ENCODE results near the gene ASB11.

The ASB11 gene

DNA sequence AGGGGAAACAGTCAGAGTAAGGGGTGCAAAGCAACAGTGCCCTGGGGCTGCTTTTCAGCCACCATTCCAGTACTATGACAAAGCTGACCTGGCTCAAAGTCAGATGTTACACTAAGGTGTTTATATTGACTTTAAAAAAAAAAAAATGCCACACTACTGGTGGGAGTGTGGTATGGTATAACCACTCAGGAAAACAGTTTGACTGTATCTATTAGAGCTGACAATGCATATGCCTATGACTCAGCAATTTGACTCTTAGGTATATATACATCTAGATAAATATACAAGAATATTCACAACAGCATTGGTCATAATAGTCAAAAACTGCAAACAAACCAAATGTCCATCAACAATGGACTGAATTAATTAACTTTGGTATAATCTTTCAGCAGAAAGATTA lies 60.6 kb downstream of the ASB11 start:
- H4K91ac ChIP-seq (ENCODE audit: low read depth, low read length, poor library complexity) = no peak overlapping the region
- no peak overlapping the region for H3K4me2 ChIP-seq (ENCODE audit: insufficient read depth, low read length, poor library complexity, severe bottlenecking)
- H2AFZ ChIP-seq (ENCODE audit: low read length) = no peak overlapping the region
- H2BK120ac ChIP-seq (ENCODE audit: low read depth, low read length) = no peak overlapping the region
- H2BK15ac ChIP-seq (ENCODE audit: low read length) = no peak overlapping the region
- H3K27ac ChIP-seq (replicated peaks; ENCODE audit: low read length) = no peak overlapping the region
- H2BK12ac ChIP-seq (ENCODE audit: low read length) = no peak overlapping the region
- no peak overlapping the region for H3K23ac ChIP-seq (ENCODE audit: low read depth, low read length, poor library complexity)
- DNase-seq (ENCODE audit: low spot score) = no peak
- no peak overlapping the region for H2BK5ac ChIP-seq (ENCODE audit: low read length)
- no peak overlapping the region for H3K14ac ChIP-seq (ENCODE audit: low read length)
- no peak overlapping the region for H3K18ac ChIP-seq (ENCODE audit: low read length)
- H3K9me3 ChIP-seq (replicated peaks in 1 of 2; ENCODE audit: control insufficient read depth in 2 of 2, insufficient read depth in 1 of 2, low read depth in 1 of 2, low read length in 2 of 2) = no peaks in the 10 kb centered on the region
- no peak overlapping the region for H3K4me3 ChIP-seq (ENCODE audit: low read length in 2 of 2)
- no peaks in the 10 kb centered on the region for H3K79me1 ChIP-seq (ENCODE audit: low read depth, low read length)
- no peak overlapping the region for H2AK5ac ChIP-seq (ENCODE audit: low read depth, low read length)
- no peak overlapping the region for H3K4ac ChIP-seq (ENCODE audit: low read length)
- H4K8ac ChIP-seq (ENCODE audit: low read depth, low read length) = no peak overlapping the region
- no peak overlapping the region for H3K9ac ChIP-seq (ENCODE audit: low read depth, low read length, poor library complexity)
- no peaks in the 10 kb centered on the region for H3K36me3 ChIP-seq (replicated peaks in 1 of 2; ENCODE audit: control insufficient read depth in 2 of 2, insufficient read depth in 2 of 2, low read length in 2 of 2)
- no peaks in the 10 kb centered on the region for H3K4me1 ChIP-seq (ENCODE audit: control insufficient read depth in 2 of 2, insufficient read depth in 1 of 2, low read depth in 1 of 2, low read length in 2 of 2)
- peaks cover 0 to 7% (median 0%) of the 10 kb centered on the region in 3 experiments for H3K27me3 ChIP-seq (ENCODE audit: control insufficient read depth in 3 of 3, insufficient read depth in 3 of 3, low read depth in 1 of 3, low read length in 3 of 3)

DNA sequence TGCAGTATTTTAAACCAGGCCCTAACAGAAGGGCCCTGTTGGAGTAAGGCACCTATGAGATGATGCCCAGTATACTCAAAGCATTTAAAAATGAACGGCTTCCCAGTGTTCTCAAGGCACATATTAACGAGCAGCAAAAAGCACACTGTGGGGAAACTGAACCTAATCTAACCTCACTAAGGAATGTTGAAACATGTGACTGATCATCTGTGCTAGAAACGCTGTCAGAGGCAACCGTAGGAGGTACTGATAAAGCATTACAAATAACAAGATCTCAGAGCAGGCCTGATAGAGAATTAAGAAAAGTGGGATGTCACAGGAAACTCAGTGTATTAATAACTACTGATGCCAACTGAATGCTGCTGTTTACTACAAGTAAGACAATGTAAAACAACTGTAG lies 69.5 kb downstream of the ASB11 start:
- peaks cover 0 to 16% (median 0%) of the 10 kb centered on the region in 3 experiments for H3K27me3 ChIP-seq (ENCODE audit: control insufficient read depth in 3 of 3, insufficient read depth in 3 of 3, low read depth in 1 of 3, low read length in 3 of 3)
- no peak overlapping the region for H2AK5ac ChIP-seq (ENCODE audit: low read depth, low read length)
- no peak overlapping the region for H3K4ac ChIP-seq (ENCODE audit: low read length)
- no peak overlapping the region for H2BK5ac ChIP-seq (ENCODE audit: low read length)
- DNase-seq (ENCODE audit: low spot score) = no peak
- H2AFZ ChIP-seq (ENCODE audit: low read length) = no peak overlapping the region
- no peak overlapping the region for H4K8ac ChIP-seq (ENCODE audit: low read depth, low read length)
- H3K18ac ChIP-seq (ENCODE audit: low read length) = no peak overlapping the region
- H3K36me3 ChIP-seq (replicated peaks in 1 of 2; ENCODE audit: control insufficient read depth in 2 of 2, insufficient read depth in 2 of 2, low read length in 2 of 2) = no peaks in the 10 kb centered on the region
- no peak overlapping the region for H3K27ac ChIP-seq (replicated peaks; ENCODE audit: low read length)
- no peak overlapping the region for H4K91ac ChIP-seq (ENCODE audit: low read depth, low read length, poor library complexity)
- H2BK120ac ChIP-seq (ENCODE audit: low read depth, low read length) = no peak overlapping the region
- no peak overlapping the region for H3K4me2 ChIP-seq (ENCODE audit: insufficient read depth, low read length, poor library complexity, severe bottlenecking)
- H2BK15ac ChIP-seq (ENCODE audit: low read length) = no peak overlapping the region
- no CpG with 5 or more reads among the region's 4 CpGs for WGBS, 2 donors (ENCODE audit: extremely low coverage in 2 of 2, insufficient read length in 2 of 2, insufficient replicate concordance in 1 of 2)
- H3K23ac ChIP-seq (ENCODE audit: low read depth, low read length, poor library complexity) = no peak overlapping the region
- H3K9ac ChIP-seq (ENCODE audit: low read depth, low read length, poor library complexity) = no peak overlapping the region
- no peaks in the 10 kb centered on the region for H3K9me3 ChIP-seq (replicated peaks in 1 of 2; ENCODE audit: control insufficient read depth in 2 of 2, insufficient read depth in 1 of 2, low read depth in 1 of 2, low read length in 2 of 2)
- H3K4me1 ChIP-seq (ENCODE audit: control insufficient read depth in 2 of 2, insufficient read depth in 1 of 2, low read depth in 1 of 2, low read length in 2 of 2) = no peaks in the 10 kb centered on the region
- H3K14ac ChIP-seq (ENCODE audit: low read length) = no peak overlapping the region
- no peak overlapping the region for H2BK12ac ChIP-seq (ENCODE audit: low read length)
- no peak overlapping the region for H3K4me3 ChIP-seq (ENCODE audit: low read length in 2 of 2)
- no peaks in the 10 kb centered on the region for H3K79me1 ChIP-seq (ENCODE audit: low read depth, low read length)

DNA sequence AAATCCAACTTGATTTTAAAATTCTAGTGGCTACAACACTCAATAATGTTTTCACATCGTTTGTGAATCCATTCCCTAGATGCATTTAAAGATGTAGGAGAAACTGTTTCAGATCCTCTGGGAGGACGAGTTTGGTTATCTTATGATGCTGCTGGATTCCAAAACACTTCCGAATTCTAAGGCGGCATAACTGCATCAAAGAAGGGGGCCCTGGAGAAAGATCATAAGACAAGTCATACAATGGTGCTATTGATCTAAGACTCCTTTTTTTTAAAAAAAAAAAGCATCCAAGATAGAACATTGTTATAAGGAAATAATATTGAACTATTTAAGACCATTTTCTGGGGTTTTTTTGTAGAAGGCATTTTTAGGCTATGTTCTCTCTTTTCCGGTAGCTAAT lies 71.0 kb downstream of the ASB11 start:
- Histone ChIP-seq H3K4ac (ENCODE audit: low read length) (no peak overlapping the region), H3K36me3 (replicated peaks in 1 of 2; ENCODE audit: control insufficient read depth in 2 of 2, insufficient read depth in 2 of 2, low read length in 2 of 2) (no peaks in the 10 kb centered on the region), H3K18ac (ENCODE audit: low read length) (no peak overlapping the region), H4K91ac (ENCODE audit: low read depth, low read length, poor library complexity) (no peak overlapping the region), H4K8ac (ENCODE audit: low read depth, low read length) (no peak overlapping the region), H2BK120ac (ENCODE audit: low read depth, low read length) (no peak overlapping the region), H2BK5ac (ENCODE audit: low read length) (no peak overlapping the region), H3K27ac (replicated peaks; ENCODE audit: low read length) (no peak overlapping the region), H3K14ac (ENCODE audit: low read length) (no peak overlapping the region), H2BK12ac (ENCODE audit: low read length) (no peak overlapping the region), H3K23ac (ENCODE audit: low read depth, low read length, poor library complexity) (no peak overlapping the region), H3K9me3 (replicated peaks in 1 of 2; ENCODE audit: control insufficient read depth in 2 of 2, insufficient read depth in 1 of 2, low read depth in 1 of 2, low read length in 2 of 2) (no peaks in the 10 kb centered on the region), H3K4me1 (ENCODE audit: control insufficient read depth in 2 of 2, insufficient read depth in 1 of 2, low read depth in 1 of 2, low read length in 2 of 2) (no peaks in the 10 kb centered on the region), H2AK5ac (ENCODE audit: low read depth, low read length) (no peak overlapping the region), H3K4me2 (ENCODE audit: insufficient read depth, low read length, poor library complexity, severe bottlenecking) (no peak overlapping the region), H3K27me3 (ENCODE audit: control insufficient read depth in 3 of 3, insufficient read depth in 3 of 3, low read depth in 1 of 3, low read length in 3 of 3) (peaks cover 0 to 16% (median 0%) of the 10 kb centered on the region in 3 experiments), H2AFZ (ENCODE audit: low read length) (no peak overlapping the region), H3K4me3 (ENCODE audit: low read length in 2 of 2) (no peak overlapping the region), H2BK15ac (ENCODE audit: low read length) (no peak overlapping the region), H3K9ac (ENCODE audit: low read depth, low read length, poor library complexity) (no peak overlapping the region), H3K79me1 (ENCODE audit: low read depth, low read length) (no peaks in the 10 kb centered on the region)
- WGBS, 2 donors (ENCODE audit: extremely low coverage in 2 of 2, insufficient read length in 2 of 2, insufficient replicate concordance in 1 of 2) = no CpG with 5 or more reads among the region's 5 CpGs
- no peak for DNase-seq (ENCODE audit: low spot score)

DNA sequence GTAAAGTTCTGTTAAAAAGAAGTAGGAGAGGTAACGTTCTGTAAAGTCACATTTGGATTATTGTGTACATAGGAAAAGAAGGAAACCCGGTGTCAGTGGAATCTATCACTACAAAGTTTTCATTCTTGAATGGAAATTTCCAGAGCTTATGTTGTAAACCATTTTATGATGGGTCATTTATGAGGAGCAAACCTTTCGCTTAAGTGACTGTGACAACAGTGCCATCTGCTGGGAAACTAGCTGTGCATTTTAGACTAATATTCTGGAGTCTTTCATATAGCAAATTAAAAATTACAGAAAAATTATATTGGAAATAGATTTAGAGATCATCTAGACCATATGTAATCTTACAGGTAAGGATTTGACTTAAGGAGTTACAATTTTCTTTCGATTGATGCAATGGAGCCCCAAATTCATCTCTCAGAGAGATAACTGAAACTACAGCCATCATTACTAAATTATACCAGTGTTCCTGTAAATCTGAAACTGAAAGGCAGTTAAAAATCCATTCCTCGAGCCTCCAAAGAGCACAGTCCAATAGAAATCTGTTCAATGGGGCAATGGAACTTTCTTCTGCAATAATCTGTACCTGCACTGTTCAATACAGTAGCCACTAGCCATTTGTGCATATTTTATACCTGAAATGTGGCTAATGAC lies 72.4 kb downstream of the ASB11 start:
- Histone ChIP-seq H3K36me3 (replicated peaks in 1 of 2; ENCODE audit: control insufficient read depth in 2 of 2, insufficient read depth in 2 of 2, low read length in 2 of 2) (no peaks in the 10 kb centered on the region), H2AK5ac (ENCODE audit: low read depth, low read length) (no peak overlapping the region), H3K23ac (ENCODE audit: low read depth, low read length, poor library complexity) (no peak overlapping the region), H3K4me3 (ENCODE audit: low read length in 2 of 2) (no peak overlapping the region), H2BK12ac (ENCODE audit: low read length) (no peak overlapping the region), H4K91ac (ENCODE audit: low read depth, low read length, poor library complexity) (no peak overlapping the region), H4K8ac (ENCODE audit: low read depth, low read length) (no peak overlapping the region), H2AFZ (ENCODE audit: low read length) (no peak overlapping the region), H2BK120ac (ENCODE audit: low read depth, low read length) (no peak overlapping the region), H3K18ac (ENCODE audit: low read length) (no peak overlapping the region), H3K4me1 (ENCODE audit: control insufficient read depth in 2 of 2, insufficient read depth in 1 of 2, low read depth in 1 of 2, low read length in 2 of 2) (no peaks in the 10 kb centered on the region), H2BK5ac (ENCODE audit: low read length) (no peak overlapping the region), H3K9me3 (replicated peaks in 1 of 2; ENCODE audit: control insufficient read depth in 2 of 2, insufficient read depth in 1 of 2, low read depth in 1 of 2, low read length in 2 of 2) (no peaks in the 10 kb centered on the region), H3K27ac (replicated peaks; ENCODE audit: low read length) (no peak overlapping the region), H3K14ac (ENCODE audit: low read length) (no peak overlapping the region), H3K4ac (ENCODE audit: low read length) (no peak overlapping the region), H3K9ac (ENCODE audit: low read depth, low read length, poor library complexity) (no peak overlapping the region), H3K27me3 (ENCODE audit: control insufficient read depth in 3 of 3, insufficient read depth in 3 of 3, low read depth in 1 of 3, low read length in 3 of 3) (peaks cover 0 to 16% (median 0%) of the 10 kb centered on the region in 3 experiments), H3K4me2 (ENCODE audit: insufficient read depth, low read length, poor library complexity, severe bottlenecking) (no peak overlapping the region), H2BK15ac (ENCODE audit: low read length) (no peak overlapping the region), H3K79me1 (ENCODE audit: low read depth, low read length) (no peaks in the 10 kb centered on the region)
- peak; percentile 5 for DNase-seq (ENCODE audit: low spot score)
- no CpG with 5 or more reads among the region's 5 CpGs for WGBS, 2 donors (ENCODE audit: extremely low coverage in 2 of 2, insufficient read length in 2 of 2, insufficient replicate concordance in 1 of 2)

Data from neuronal stem cell (in vitro differentiated cells).